Measurements from ENCODE around the gene SREBF2.

DNA sequence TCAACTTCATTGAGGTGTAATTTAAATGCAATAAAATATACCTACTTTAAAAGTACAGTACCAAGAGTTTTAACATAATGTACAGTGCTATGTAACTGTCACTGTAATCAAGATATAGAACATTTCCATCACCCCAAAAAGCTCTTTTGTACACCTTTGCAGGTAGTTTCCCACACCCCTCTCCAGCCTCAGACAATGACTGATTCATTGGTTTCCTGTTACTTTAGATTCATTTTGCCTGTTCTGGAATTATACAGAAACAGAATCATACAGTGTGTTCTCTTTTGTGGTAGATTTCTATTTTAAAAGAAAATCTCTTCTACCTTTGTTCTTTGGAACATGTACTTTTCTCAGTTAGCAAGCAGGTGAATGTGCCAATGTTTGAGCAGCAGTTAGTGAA is 43.8 kb downstream of the SREBF2 start:
- no peak for TF ChIP-seq TAF1 (IDR thresholded peaks at IDR 0.05; ENCODE audit: borderline replicate concordance, insufficient read depth, low read length)
- TF ChIP-seq, protein P1, sequence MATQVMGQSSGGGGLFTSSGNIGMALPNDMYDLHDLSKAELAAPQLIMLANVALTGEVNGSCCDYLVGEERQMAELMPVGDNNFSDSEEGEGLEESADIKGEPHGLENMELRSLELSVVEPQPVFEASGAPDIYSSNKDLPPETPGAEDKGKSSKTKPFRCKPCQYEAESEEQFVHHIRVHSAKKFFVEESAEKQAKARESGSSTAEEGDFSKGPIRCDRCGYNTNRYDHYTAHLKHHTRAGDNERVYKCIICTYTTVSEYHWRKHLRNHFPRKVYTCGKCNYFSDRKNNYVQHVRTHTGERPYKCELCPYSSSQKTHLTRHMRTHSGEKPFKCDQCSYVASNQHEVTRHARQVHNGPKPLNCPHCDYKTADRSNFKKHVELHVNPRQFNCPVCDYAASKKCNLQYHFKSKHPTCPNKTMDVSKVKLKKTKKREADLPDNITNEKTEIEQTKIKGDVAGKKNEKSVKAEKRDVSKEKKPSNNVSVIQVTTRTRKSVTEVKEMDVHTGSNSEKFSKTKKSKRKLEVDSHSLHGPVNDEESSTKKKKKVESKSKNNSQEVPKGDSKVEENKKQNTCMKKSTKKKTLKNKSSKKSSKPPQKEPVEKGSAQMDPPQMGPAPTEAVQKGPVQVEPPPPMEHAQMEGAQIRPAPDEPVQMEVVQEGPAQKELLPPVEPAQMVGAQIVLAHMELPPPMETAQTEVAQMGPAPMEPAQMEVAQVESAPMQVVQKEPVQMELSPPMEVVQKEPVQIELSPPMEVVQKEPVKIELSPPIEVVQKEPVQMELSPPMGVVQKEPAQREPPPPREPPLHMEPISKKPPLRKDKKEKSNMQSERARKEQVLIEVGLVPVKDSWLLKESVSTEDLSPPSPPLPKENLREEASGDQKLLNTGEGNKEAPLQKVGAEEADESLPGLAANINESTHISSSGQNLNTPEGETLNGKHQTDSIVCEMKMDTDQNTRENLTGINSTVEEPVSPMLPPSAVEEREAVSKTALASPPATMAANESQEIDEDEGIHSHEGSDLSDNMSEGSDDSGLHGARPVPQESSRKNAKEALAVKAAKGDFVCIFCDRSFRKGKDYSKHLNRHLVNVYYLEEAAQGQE (IDR thresholded peaks at IDR 0.05; ENCODE audit: insufficient read depth in 1 of 2, low read depth in 2 of 2, low read length in 2 of 2) = no peak
- no peak for TF ChIP-seq SIN3A (IDR thresholded peaks at IDR 0.05; ENCODE audit: borderline replicate concordance, insufficient read depth, low read length)

Data from PFSK-1 (cell line).